OCI-LY1 (cell line): ENCODE measurements around the gene EDEM1.

Source experiments
- H2AFZ ChIP-seq: fragments of 200-600 bp; sonication (generic), shearing (Covaris generic); 2 replicates; pipeline ENCODE4 v1.6.0; 2014; ENCODE audit warnings: antibody characterized with exemption, mild to moderate bottlenecking, low read length
- H3F3A ChIP-seq: fragments of 200-600 bp; sonication (generic), shearing (Covaris generic); 2 replicates; pipeline ENCODE4 v1.6.0; 2014; ENCODE audit warnings: mild to moderate bottlenecking, antibody characterized with exemption, low read length, moderate library complexity; ENCODE audit not compliant: insufficient read depth
- H3K27ac ChIP-seq: fragments of 200-600 bp; sonication (generic); 2 replicates; pipeline ENCODE4 v1.5.1; 2014; ENCODE audit warnings: low read length, mixed run types, mild to moderate bottlenecking, low read depth; ENCODE audit not compliant: poor library complexity, severe bottlenecking
- H3K27me3 ChIP-seq: fragments of 200-600 bp; sonication (generic); 2 replicates; pipeline ENCODE4 v1.6.0; 2014; ENCODE audit warnings: antibody characterized with exemption, mild to moderate bottlenecking, low read length, moderate library complexity; ENCODE audit not compliant: insufficient read depth
- H3K36me3 ChIP-seq: fragments of 200-600 bp; sonication (generic); 2 replicates; pipeline ENCODE4 v1.6.1; 2014; ENCODE audit warnings: mild to moderate bottlenecking, antibody characterized with exemption, low read length, moderate library complexity, mixed read lengths; ENCODE audit not compliant: insufficient read depth
- H3K4me1 ChIP-seq: fragments of 200-600 bp; sonication (generic); 2 replicates; pipeline ENCODE4 v1.5.1; 2014; ENCODE audit warnings: mild to moderate bottlenecking, low read length, moderate library complexity; ENCODE audit not compliant: insufficient read depth, severe bottlenecking
- H3K4me2 ChIP-seq: fragments of 200-600 bp; sonication (generic), shearing (Covaris generic); 2 replicates; pipeline ENCODE4 v1.6.1; 2014; ENCODE audit warnings: low read length
- H3K4me3 ChIP-seq: fragments of 200-600 bp; sonication (generic); 2 replicates; pipeline ENCODE4 v1.5.1; 2014; ENCODE audit warnings: low read length, low read depth, mild to moderate bottlenecking, mixed read lengths; ENCODE audit not compliant: poor library complexity, severe bottlenecking
- H3K79me2 ChIP-seq: fragments of 200-600 bp; shearing (Covaris generic); 2 replicates; pipeline ENCODE4 v1.6.1; 2016; ENCODE audit warnings: mixed run types, low read length, mixed read lengths; ENCODE audit not compliant: insufficient read depth
- H3K9ac ChIP-seq: fragments of 200-600 bp; sonication (generic), shearing (Covaris generic); 2 replicates; pipeline ENCODE4 v1.6.1; 2014; ENCODE audit warnings: mild to moderate bottlenecking, low read length, mixed read lengths
- H3K9me2 ChIP-seq: fragments of 200-600 bp; sonication (generic), shearing (Covaris generic); 2 replicates; pipeline ENCODE4 v1.6.1; 2014; ENCODE audit warnings: low read depth, mild to moderate bottlenecking, low read length, mixed read lengths
- H3K9me3 ChIP-seq: fragments of 200-600 bp; shearing (Covaris generic); 2 replicates; pipeline ENCODE4 v1.6.1; 2014; ENCODE audit warnings: low read length, mixed read lengths
- H4K20me1 ChIP-seq: fragments of 200-600 bp; sonication (generic), shearing (Covaris generic); 2 replicates; pipeline ENCODE4 v1.6.0; 2016; ENCODE audit warnings: mild to moderate bottlenecking, low read length; ENCODE audit not compliant: insufficient read depth
- EZH2 ChIP-seq: fragments of 200-600 bp; sonication (generic), shearing (Covaris generic); IDR thresholded peaks from 2 replicates; pipeline ENCODE4 v1.8.0; 2017; ENCODE audit warnings: borderline replicate concordance, mixed run types, mild to moderate bottlenecking, antibody characterized with exemption, low read length, moderate library complexity, mixed read lengths
- TF ChIP-seq, protein P1 (sequence below): fragments of 200-600 bp; sonication (generic), shearing (Covaris generic); IDR thresholded peaks from 2 replicates; pipeline ENCODE4 v1.5.1; 2017; ENCODE audit warnings: mild to moderate bottlenecking, antibody characterized with exemption, low read length, moderate library complexity, mixed read lengths

The EDEM1 gene

DNA sequence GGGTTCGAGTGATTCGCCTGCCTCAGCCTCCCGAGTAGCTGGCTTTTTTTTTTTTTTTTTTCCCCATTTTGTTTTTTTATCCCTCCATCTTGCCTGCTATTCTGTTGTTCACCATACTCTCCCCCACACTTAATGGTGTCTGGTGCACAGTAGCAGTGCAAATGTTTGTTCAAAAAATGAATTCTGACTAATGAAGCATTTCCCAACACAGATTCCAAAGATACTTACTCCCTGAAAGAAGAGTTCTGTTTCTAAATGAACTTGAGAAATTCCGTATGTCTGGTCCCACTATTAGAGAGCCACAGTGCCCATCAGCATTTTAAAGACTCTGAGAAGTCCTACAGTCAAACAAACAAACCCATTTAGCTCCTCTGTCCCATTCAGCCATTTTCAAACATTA, 9.5 kb downstream of the EDEM1 start:
- Histone ChIP-seq H3K4me3 (peak overlapping the region; percentile 21), H3K36me3 (peaks cover 62% of the 10 kb centered on the region), H3K27me3 (no peaks in the 10 kb centered on the region), H3K4me1 (peaks cover 76% of the 10 kb centered on the region), H3K9ac (peak overlapping the region; percentile 49), H3K9me3 (no peaks in the 10 kb centered on the region), H3F3A (peaks cover 10% of the 10 kb centered on the region), H2AFZ (no peak overlapping the region), H3K4me2 (peak overlapping the region; percentile 48), H3K27ac (peak overlapping the region; percentile 94), H3K79me2 (peaks cover 42% of the 10 kb centered on the region), H4K20me1 (no peaks in the 10 kb centered on the region), H3K9me2 (no peaks in the 10 kb centered on the region)
- no peak for TF ChIP-seq EZH2
- TF ChIP-seq, protein P1, sequence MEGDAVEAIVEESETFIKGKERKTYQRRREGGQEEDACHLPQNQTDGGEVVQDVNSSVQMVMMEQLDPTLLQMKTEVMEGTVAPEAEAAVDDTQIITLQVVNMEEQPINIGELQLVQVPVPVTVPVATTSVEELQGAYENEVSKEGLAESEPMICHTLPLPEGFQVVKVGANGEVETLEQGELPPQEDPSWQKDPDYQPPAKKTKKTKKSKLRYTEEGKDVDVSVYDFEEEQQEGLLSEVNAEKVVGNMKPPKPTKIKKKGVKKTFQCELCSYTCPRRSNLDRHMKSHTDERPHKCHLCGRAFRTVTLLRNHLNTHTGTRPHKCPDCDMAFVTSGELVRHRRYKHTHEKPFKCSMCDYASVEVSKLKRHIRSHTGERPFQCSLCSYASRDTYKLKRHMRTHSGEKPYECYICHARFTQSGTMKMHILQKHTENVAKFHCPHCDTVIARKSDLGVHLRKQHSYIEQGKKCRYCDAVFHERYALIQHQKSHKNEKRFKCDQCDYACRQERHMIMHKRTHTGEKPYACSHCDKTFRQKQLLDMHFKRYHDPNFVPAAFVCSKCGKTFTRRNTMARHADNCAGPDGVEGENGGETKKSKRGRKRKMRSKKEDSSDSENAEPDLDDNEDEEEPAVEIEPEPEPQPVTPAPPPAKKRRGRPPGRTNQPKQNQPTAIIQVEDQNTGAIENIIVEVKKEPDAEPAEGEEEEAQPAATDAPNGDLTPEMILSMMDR = no peak

DNA sequence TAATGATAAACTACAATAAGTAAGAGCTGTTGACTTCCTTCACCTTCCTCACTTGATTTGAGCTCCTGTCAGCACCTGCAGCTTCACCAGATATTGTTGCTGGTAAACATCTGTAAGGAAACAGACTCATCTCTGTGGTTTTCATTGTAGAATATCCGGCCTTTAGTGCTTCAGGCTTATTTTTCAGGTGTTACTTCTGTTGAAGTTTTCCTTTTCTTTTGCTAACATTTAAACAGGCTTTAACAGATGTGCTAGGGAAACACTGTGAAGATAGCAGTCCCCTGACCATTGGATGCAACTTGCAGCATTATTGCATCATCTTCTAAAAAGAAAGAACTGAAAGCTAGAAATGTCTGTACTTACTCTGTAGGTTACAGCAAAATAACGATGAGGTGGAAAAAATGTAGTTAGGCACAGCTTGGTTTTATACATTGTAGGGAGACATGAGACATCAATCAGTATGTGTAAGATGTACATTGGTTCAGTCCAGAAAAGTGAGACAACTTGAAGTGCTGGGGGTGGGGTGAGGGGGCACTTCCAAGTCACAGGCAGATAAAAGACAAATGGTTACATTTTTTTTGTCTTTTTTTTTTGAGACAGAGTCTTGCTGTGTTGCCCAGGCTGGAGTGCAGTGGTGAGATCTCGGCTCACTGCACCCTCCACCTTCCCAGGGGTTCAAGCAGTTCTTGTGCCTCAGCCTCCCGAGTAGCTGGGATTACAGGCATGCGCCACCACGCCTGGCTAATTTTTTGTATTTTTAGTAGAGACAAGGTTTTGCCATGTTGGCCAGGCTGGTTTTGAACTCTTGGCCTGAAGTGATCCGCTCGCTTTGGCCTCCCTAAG, 10.2 kb downstream of the EDEM1 start:
- no peaks in the 10 kb centered on the region for H3K27me3 ChIP-seq
- no peaks in the 10 kb centered on the region for H3K9me2 ChIP-seq
- peaks cover 69% of the 10 kb centered on the region for H3K4me1 ChIP-seq
- peak overlapping the region; percentile 94 for H3K27ac ChIP-seq
- H3K79me2 ChIP-seq = peaks cover 35% of the 10 kb centered on the region
- H3K4me3 ChIP-seq = peak overlapping the region; percentile 21
- H2AFZ ChIP-seq = no peak overlapping the region
- H3F3A ChIP-seq = peaks cover 4% of the 10 kb centered on the region; the same call in 1 of the 2 replicates
- peaks cover 69% of the 10 kb centered on the region for H3K36me3 ChIP-seq
- peak overlapping the region; percentile 48 for H3K4me2 ChIP-seq
- no peaks in the 10 kb centered on the region for H4K20me1 ChIP-seq
- H3K9ac ChIP-seq = peak overlapping the region; percentile 49
- TF ChIP-seq, protein P1 = no peak
- no peak for TF ChIP-seq EZH2
- H3K9me3 ChIP-seq = no peaks in the 10 kb centered on the region

DNA sequence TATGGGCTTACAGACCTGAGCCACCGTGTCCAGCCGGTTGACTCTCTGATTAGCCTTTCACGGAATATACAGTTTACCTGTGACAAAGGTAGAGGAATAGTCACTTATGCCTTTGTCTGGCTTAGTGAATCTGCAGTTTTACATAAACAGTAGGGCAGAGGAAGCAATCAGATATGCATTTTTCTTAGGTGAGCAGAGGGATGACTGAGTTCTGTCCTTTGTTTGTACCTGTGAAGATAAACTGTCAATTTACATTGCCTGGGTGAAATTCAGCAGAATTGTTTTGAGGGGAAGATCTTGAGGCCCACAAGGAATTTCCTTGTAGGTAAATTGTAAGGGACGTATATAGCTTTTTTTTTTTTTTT, 10.8 kb downstream of the EDEM1 start:
- Histone ChIP-seq H3K9ac (peak overlapping the region; percentile 49), H3K36me3 (peaks cover 71% of the 10 kb centered on the region), H3K9me3 (no peaks in the 10 kb centered on the region), H3K4me1 (peaks cover 63% of the 10 kb centered on the region), H3K27ac (peak overlapping the region; percentile 94), H3K79me2 (peaks cover 29% of the 10 kb centered on the region), H3K9me2 (no peaks in the 10 kb centered on the region), H3F3A (peaks cover 4% of the 10 kb centered on the region; the same call in 1 of the 2 replicates), H4K20me1 (no peaks in the 10 kb centered on the region), H3K27me3 (no peaks in the 10 kb centered on the region), H3K4me3 (no peak overlapping the region), H3K4me2 (peak overlapping the region; percentile 48), H2AFZ (no peak overlapping the region)
- TF ChIP-seq EZH2 = no peak
- TF ChIP-seq, protein P1 = no peak
